NB4 (cell line): ENCODE data around the gene ARHGAP26.

Source experiments
- CTCF ChIP-seq: IDR thresholded peaks from one replicate; pipeline ENCODE4 v1.5.1; 2012; ENCODE audit warnings: low read depth, low read length
- MYC ChIP-seq: IDR thresholded peaks from 2 replicates; pipeline ENCODE4 v1.6.1; 2011; ENCODE audit warnings: low read depth, low read length
- POLR2A ChIP-seq: IDR thresholded peaks from 2 replicates; pipeline ENCODE4 v1.6.1; 2011; ENCODE audit warnings: mild to moderate bottlenecking; ENCODE audit not compliant: insufficient read length; ENCODE audit errors: extremely low read depth

GRCh38 chr5:142845954-142846398, 75.8 kb downstream of the ARHGAP26 start:
- no peak for TF ChIP-seq MYC
- TF ChIP-seq CTCF: no peak
- TF ChIP-seq POLR2A: no peak
